ENCODE results near the gene SNX1.

Gene SNX1

DNA sequence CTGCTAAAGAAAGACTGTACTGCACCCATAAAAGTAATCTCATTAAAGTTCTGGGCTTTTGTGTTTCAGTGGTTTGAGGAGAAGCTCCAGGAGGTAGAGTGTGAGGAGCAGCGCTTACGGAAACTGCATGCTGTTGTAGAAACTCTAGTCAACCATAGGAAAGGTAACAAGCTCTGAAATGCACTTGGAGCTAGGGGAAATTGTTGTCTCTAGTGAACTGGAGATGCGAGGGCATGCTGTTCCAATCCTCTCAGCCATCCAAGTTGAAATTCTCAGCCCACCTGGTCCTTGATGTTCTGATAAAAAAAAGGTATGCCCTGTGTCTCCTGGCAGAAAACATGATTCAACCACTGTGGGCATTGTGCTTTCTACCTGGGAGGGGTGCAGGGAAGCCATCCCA, 34.4 kb downstream of the SNX1 start:
- in situ Hi-C loops (cut with MboI; ENCODE audit: low sequenced_read_pairs, unreplicated experiment): no loop called here
- DNase-seq (ENCODE audit: low spot score): no peak
- TF ChIP-seq, protein P1, sequence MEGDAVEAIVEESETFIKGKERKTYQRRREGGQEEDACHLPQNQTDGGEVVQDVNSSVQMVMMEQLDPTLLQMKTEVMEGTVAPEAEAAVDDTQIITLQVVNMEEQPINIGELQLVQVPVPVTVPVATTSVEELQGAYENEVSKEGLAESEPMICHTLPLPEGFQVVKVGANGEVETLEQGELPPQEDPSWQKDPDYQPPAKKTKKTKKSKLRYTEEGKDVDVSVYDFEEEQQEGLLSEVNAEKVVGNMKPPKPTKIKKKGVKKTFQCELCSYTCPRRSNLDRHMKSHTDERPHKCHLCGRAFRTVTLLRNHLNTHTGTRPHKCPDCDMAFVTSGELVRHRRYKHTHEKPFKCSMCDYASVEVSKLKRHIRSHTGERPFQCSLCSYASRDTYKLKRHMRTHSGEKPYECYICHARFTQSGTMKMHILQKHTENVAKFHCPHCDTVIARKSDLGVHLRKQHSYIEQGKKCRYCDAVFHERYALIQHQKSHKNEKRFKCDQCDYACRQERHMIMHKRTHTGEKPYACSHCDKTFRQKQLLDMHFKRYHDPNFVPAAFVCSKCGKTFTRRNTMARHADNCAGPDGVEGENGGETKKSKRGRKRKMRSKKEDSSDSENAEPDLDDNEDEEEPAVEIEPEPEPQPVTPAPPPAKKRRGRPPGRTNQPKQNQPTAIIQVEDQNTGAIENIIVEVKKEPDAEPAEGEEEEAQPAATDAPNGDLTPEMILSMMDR (IDR thresholded peaks at IDR 0.05; ENCODE audit: borderline replicate concordance, control extremely low read depth, extremely low read depth, insufficient read depth, missing control alignments): no peak

DNA sequence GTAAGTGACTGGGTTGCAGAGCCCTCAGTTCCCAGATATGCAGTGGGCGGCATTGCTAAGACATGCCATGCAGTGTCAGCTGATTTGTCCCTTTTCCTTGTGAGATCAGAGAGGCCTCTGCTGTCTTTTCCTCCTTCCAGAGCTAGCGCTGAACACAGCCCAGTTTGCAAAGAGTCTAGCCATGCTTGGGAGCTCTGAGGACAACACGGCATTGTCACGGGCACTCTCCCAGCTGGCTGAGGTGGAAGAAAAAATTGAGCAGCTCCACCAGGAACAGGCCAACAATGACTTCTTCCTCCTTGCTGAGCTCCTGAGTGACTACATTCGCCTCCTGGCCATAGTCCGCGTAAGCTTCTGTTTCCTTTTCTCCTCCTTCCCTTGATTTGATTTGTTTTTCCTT, 35.8 kb downstream of the SNX1 start:
- in situ Hi-C loops (cut with MboI; ENCODE audit: low sequenced_read_pairs, unreplicated experiment): no loop called here
- no peak for DNase-seq (ENCODE audit: low spot score)
- TF ChIP-seq, protein P1 (IDR thresholded peaks at IDR 0.05; ENCODE audit: borderline replicate concordance, control extremely low read depth, extremely low read depth, insufficient read depth, missing control alignments): no peak

DNA sequence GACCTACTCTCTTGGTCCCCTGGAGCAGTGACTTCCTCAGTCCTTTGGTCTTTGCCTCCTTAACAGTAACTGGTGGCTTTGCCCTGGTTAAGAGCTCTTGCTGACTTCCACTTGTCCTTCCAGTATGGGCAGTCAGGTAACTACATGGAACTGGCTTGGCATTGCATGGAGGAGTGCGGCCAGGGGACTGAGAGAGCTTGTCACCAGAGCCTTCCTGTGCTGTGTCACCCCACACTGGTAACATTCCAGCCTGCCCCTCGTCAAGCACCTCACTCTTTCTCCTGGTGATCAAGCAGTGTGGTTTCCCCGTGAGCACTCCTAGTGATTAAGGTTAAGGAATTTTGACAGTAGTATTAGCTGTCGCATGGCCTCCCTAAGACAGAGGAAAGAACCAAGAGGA, 36.4 kb downstream of the SNX1 start:
- DNase-seq (ENCODE audit: low spot score): no peak
- TF ChIP-seq, protein P1 (IDR thresholded peaks at IDR 0.05; ENCODE audit: borderline replicate concordance, control extremely low read depth, extremely low read depth, insufficient read depth, missing control alignments): no peak
- in situ Hi-C loops (cut with MboI; ENCODE audit: low sequenced_read_pairs, unreplicated experiment): no loop called here

DNA sequence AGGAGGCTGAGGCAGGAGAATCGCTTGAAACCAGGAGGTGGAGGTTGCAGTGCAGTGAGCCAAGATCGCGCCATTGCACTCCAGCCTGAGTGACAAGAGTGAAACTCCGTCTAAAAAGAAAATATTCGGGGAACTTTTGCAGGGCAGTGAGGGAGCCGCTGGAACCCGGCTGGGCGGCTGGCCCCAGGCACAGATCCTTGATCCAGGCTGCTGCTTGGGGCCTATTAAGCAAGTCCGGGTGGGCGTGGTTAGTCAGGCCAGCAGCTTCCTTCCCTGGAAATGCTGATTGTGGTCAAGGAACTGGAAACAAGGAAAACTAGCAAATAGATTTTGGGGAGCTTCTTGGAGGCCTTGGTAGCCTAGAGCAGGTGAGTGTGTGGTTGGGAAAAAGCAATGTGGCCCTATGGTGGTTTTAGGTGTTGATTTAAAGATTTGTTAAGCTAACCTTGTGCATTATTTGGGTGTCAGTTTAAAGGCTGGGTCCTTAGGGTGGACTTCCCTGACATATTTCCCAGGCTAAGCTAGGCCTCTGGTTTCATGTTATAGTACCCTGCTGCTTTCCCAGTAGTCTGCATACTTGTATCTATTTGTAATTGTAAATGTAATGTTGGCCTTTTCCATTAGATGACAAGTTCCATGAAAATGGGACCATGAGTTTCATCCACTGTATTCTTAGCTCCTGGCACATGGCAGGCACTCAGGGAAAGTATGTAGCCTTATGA, 38.0 kb downstream of the SNX1 start:
- in situ Hi-C loops (cut with MboI; ENCODE audit: low sequenced_read_pairs, unreplicated experiment): no loop called here
- no peak for DNase-seq (ENCODE audit: low spot score)
- TF ChIP-seq, protein P1 (IDR thresholded peaks at IDR 0.05; ENCODE audit: borderline replicate concordance, control extremely low read depth, extremely low read depth, insufficient read depth, missing control alignments): no peak

DNA sequence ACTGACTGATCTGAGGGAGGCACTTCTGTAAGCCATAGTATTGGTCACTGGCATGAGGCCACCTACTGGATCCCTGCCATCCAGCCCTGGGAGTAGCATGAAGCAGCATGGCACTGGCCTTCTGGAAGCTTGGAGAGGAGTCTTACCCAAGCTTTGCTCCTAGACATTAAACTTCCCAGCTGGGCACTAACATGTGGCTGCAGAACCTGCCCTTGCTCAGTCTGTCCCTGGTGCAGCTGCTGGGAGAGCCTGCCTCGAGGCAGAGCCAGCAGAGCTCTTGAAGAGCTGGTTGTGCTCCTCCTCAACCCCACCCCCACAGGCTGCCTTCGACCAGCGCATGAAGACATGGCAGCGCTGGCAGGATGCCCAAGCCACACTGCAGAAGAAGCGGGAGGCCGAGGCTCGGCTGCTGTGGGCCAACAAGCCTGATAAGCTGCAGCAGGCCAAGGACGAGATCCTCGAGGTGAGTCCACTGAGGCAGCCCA, 38.6 kb downstream of the SNX1 start:
- in situ Hi-C loops (cut with MboI; ENCODE audit: low sequenced_read_pairs, unreplicated experiment): no loop called here
- DNase-seq (ENCODE audit: low spot score): no peak
- TF ChIP-seq, protein P1 (IDR thresholded peaks at IDR 0.05; ENCODE audit: borderline replicate concordance, control extremely low read depth, extremely low read depth, insufficient read depth, missing control alignments): no peak

DNA sequence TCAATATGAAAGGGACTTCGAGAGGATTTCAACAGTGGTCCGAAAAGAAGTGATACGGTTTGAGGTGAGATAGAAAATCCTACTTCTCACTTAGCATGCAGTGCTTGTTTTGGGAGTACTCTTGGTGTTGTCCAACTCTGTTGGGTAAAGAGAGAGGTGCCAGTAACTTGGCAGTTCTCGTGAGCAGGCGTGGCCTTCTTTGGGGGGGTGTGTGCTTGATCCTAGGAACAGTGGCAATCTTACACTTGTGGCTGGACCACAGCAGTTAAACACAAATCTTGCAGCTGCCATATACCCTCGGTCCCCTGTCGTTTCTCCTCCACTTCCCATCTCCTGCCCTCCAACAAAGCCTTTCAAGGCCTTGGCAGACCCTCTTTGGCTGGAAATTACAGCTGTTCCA, 40.6 kb downstream of the SNX1 start:
- TF ChIP-seq, protein P1 (IDR thresholded peaks at IDR 0.05; ENCODE audit: borderline replicate concordance, control extremely low read depth, extremely low read depth, insufficient read depth, missing control alignments): no peak
- no peak for DNase-seq (ENCODE audit: low spot score)
- in situ Hi-C loops (cut with MboI; ENCODE audit: low sequenced_read_pairs, unreplicated experiment): no loop called here
